ENCODE data around the gene TRAF3.

DNA sequence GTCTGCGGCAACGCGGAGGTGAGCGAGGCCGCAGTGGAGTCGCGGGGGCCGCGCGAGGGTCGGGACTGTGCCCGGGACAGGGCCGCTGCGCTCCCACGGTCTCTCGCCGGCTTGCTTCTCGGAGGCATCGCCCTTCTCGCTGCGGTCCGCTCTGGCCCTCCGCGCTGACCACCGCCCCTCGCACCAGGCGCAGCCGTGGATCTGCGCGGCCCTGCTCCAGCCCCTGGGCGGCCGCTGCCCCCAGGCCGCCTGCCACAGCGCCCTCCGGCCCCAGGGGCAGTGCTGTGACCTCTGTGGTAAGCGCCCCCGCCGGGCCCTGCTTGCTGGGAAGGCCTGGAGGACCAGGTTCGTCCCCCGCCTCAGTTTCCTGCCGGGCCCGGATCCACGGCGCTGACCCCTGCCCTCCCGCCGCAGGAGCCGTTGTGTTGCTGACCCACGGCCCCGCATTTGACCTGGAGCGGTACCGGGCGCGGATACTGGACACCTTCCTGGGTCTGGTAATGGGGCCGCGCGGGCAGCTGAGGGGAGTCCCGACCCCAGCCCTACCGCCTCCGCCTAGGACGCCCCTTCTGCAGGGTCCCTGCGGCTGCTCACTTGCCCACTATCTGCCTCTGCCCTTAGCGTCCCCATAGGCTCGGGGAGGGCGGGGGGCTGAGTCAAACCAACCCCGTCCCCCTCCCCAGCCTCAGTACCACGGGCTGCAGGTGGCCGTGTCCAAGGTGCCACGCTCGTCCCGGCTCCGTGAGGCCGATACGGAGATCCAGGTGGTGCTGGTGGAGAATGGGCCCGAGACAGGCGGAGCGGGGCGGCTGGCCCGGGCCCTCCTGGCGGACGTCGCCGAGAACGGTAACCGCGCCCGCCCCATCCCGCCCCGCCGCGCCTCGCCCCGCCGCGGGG is 152.2 kb downstream of the TRAF3 start:
- TF ChIP-seq, protein P1, sequence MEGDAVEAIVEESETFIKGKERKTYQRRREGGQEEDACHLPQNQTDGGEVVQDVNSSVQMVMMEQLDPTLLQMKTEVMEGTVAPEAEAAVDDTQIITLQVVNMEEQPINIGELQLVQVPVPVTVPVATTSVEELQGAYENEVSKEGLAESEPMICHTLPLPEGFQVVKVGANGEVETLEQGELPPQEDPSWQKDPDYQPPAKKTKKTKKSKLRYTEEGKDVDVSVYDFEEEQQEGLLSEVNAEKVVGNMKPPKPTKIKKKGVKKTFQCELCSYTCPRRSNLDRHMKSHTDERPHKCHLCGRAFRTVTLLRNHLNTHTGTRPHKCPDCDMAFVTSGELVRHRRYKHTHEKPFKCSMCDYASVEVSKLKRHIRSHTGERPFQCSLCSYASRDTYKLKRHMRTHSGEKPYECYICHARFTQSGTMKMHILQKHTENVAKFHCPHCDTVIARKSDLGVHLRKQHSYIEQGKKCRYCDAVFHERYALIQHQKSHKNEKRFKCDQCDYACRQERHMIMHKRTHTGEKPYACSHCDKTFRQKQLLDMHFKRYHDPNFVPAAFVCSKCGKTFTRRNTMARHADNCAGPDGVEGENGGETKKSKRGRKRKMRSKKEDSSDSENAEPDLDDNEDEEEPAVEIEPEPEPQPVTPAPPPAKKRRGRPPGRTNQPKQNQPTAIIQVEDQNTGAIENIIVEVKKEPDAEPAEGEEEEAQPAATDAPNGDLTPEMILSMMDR (IDR thresholded peaks at IDR 0.05 in 8 of 11, conservative IDR thresholded peaks at IDR 0.05 in 3 of 11): no peak
- no peak for TF ChIP-seq POLR2A (IDR thresholded peaks at IDR 0.05)

Measured in spleen (tissue), 7 donors.